Measurements from ENCODE around the gene CLASP1.
"Not testable (repeated sequence)": the region's sequence is repeated elsewhere in the genome, so short reads cannot be mapped to it uniquely, and the experiment has no call there.

Gene CLASP1

DNA sequence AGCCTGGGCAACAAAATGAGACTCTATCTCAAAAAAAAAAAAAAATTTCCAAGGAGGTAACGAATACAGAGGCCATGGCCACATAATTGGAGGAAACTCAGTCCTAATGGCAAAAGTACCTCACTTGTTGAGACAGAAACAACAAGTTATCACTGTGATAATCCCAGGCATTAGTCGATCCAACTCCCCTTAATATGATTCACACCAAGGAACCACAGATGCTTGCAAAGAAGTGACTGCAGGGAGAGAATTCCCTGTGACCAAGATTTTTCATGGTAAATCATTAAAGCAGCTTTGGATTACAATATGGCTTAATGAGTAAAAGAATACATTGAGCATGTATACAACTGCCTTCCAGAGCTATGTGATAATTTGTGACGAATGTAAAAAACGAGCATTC lies 199.0 kb downstream of the CLASP1 start:
- ChIA-PET CTCF (interaction anchor here (1.3 to 1.5 kb wide), 2 partner anchors 10 to 48 kb away, joined by 4 to 6 read pairs; no protein-coding TSS in a partner anchor), POLR2A (no interaction called here)

DNA sequence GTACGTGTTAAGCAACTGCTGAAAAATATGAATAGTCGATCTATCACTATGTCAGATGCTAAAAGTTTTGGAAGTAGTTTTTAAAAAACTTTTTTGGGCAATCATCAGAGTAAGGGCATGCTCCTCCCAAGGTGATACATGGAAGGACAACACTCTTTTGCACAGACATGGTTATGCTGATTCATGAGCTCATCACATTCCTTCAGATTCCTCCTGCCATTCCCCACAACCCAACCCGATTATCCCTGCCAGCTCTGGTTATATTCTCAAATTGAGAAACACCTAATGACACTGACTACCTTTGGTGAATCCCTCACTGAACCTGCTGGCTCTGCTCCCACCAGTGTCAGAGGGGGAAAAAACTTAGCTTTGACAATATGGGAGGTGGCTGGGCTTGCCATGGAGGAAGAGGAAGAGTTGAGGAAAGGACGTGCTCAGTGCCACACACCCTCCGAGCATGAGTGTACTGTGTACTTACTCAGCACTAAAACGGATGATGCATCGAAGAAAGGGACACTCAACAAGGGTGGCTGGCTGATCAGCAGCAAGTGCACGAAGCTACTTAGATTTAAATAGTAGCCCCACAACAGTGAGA lies 202.5 kb downstream of the CLASP1 start:
- CTCF ChIA-PET, result interaction anchor here (0.7 kb wide), 1 partner anchor 44 kb away, joined by 3 read pairs; no protein-coding TSS in a partner anchor
- TF ChIP-seq, protein P1, sequence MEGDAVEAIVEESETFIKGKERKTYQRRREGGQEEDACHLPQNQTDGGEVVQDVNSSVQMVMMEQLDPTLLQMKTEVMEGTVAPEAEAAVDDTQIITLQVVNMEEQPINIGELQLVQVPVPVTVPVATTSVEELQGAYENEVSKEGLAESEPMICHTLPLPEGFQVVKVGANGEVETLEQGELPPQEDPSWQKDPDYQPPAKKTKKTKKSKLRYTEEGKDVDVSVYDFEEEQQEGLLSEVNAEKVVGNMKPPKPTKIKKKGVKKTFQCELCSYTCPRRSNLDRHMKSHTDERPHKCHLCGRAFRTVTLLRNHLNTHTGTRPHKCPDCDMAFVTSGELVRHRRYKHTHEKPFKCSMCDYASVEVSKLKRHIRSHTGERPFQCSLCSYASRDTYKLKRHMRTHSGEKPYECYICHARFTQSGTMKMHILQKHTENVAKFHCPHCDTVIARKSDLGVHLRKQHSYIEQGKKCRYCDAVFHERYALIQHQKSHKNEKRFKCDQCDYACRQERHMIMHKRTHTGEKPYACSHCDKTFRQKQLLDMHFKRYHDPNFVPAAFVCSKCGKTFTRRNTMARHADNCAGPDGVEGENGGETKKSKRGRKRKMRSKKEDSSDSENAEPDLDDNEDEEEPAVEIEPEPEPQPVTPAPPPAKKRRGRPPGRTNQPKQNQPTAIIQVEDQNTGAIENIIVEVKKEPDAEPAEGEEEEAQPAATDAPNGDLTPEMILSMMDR (IDR thresholded peaks at IDR 0.05; ENCODE audit: insufficient read depth, low read length, missing control alignments), result no peak
- H3K4me3 ChIP-seq (ENCODE audit: low read depth, low read length), result no peak overlapping the region

More for the DNA sequence above, 199.0 kb downstream of the CLASP1 start:
- H3K4me3 ChIP-seq (ENCODE audit: low read depth, low read length), result no peak overlapping the region
- DNase-seq (ENCODE audit: low read depth, low spot score), result no peak
- TF ChIP-seq, protein P1 (IDR thresholded peaks at IDR 0.05; ENCODE audit: insufficient read depth, low read length, missing control alignments), result no peak

DNA sequence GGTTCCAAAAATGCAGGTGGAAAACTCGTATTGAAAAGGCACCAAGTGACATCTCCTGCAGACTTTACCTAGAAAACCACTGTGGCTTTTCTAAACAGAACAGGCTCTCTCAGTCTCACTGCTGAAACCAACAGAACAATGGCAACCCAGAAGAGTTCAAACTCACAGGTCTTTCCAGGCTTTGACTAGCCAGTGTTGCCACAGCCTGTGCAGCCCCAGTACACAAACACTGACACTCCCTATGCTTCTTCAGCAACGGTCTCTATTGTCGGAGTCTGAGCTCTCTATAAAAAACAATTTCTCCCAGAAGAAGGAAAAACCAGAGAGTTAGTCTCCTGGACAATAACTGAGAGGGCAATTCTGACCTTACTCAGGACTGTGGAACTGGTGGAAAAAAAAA lies 206.4 kb downstream of the CLASP1 start:
- H3K4me3 ChIP-seq (ENCODE audit: low read depth, low read length), result no peak overlapping the region
- ChIA-PET POLR2A (no interaction called here), CTCF (interaction anchor here (1.0 kb wide), 1 partner anchor 13 kb away, joined by 3 read pairs; no protein-coding TSS in a partner anchor)
- no peak for DNase-seq (ENCODE audit: low read depth, low spot score)
- TF ChIP-seq, protein P1 (IDR thresholded peaks at IDR 0.05; ENCODE audit: insufficient read depth, low read length, missing control alignments), result no peak

More for the DNA sequence above, 202.5 kb downstream of the CLASP1 start:
- POLR2A ChIA-PET, result no interaction called here
- DNase-seq (ENCODE audit: low read depth, low spot score), result no peak

DNA sequence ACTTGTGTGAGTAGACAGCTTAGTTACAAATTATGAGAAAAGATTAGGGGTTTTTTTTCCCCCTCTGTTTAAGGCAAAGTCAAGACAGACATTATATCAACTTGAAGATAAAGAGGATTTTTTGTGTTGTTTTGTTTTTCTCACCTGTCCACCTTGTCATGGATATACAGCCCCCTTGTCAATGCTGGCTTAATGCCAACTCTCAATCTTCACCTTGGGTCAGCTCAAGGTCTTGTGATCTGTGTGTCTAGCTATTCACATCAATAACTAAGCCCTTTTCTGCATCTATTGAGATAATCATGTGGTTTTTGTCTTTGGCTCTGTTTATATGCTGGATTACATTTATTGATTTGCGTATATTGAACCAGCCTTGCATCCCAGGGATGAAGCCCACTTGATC lies 211.0 kb downstream of the CLASP1 start:
- DNase-seq (ENCODE audit: low read depth, low spot score); POLR2A ChIA-PET: not testable (repeated sequence)
- CTCF ChIA-PET, result interaction anchor here (1.4 kb wide), 1 partner anchor 36 kb away, joined by 5 read pairs; no protein-coding TSS in a partner anchor

DNA sequence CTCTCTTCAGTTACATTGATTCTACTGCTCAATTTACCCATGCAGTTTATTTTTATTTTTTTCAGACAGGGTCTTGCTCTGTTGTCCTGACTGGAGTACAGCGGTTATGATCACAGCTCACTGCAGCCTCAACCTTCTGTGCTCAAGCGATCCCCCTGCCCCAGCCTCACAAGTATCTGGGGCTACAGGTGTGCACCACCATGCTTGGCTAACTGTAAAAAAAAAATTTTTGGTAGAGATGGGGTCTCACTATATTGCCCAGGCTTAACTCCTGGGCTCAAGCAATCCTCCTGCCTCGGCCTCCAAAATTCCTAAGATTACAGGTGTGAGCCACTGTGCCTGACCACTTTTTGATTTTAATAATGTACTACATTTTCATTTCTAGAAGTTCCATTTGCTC lies 212.3 kb downstream of the CLASP1 start:
- DNase-seq (ENCODE audit: low read depth, low spot score), result no peak
- ChIA-PET POLR2A (no interaction called here), CTCF (no interaction called here)
- no peak overlapping the region for H3K4me3 ChIP-seq (ENCODE audit: low read depth, low read length)
- TF ChIP-seq, protein P1 (IDR thresholded peaks at IDR 0.05; ENCODE audit: insufficient read depth, low read length, missing control alignments), result no peak

More for the DNA sequence above, 211.0 kb downstream of the CLASP1 start:
- not testable (repeated sequence) for H3K4me3 ChIP-seq (ENCODE audit: low read depth, low read length)

DNA sequence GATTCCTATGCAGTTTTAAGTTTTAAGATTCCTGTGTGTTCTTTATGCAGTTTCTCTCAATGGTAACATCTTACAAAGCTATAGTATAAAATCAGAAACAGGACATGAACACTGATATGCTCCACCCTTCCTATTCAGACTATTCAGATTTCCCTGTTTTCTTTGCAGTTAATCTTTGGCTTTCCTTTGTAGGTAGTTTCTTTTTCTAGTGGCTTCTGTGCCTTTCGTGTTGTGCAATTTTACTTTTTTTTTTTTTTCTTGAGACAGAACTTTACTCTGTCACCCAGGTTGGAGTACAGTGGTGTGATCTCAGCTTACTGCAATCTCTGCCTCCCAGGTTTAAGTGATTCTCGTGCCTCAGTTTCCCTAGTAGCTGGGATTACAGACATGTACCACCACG lies 213.5 kb downstream of the CLASP1 start:
- TF ChIP-seq, protein P1 (IDR thresholded peaks at IDR 0.05; ENCODE audit: insufficient read depth, low read length, missing control alignments), result no peak
- ChIA-PET POLR2A (no interaction called here), CTCF (no interaction called here)
- H3K4me3 ChIP-seq (ENCODE audit: low read depth, low read length), result no peak overlapping the region
- DNase-seq (ENCODE audit: low read depth, low spot score), result no peak

DNA sequence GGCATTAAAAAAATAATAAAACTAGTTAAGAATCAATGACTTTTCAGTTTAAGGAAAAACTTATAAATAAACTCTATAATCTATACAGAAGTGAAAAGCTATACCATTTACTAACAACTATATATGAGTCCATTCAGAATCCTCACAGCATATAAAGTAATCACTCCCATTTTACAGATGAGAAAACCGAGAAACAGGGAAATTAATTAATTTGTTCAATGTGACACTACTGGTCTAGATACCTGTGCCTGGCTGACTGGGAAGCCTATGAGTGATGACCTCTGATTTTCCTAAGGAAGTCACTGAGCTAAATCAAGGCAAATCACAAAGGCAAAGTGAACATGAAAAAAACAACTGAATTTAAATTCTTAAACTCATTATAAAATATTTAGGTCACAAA lies 218.0 kb downstream of the CLASP1 start:
- ChIA-PET POLR2A (no interaction called here), CTCF (interaction anchor here (0.6 to 1.9 kb wide), 5 partner anchors 19 to 762 kb away, joined by 3 to 9 read pairs (median 3); no protein-coding TSS in a partner anchor)
- H3K4me3 ChIP-seq (ENCODE audit: low read depth, low read length), result no peak overlapping the region
- TF ChIP-seq, protein P1 (IDR thresholded peaks at IDR 0.05; ENCODE audit: insufficient read depth, low read length, missing control alignments), result no peak
- DNase-seq (ENCODE audit: low read depth, low spot score), result no peak
